GM18505 (cell line): Measurements from ENCODE around the gene GJA3.
A peak's percentile ranks its signal among the peaks of the same experiment; 100 is the strongest.

Source experiments
- ATAC-seq: cut with Tn5 transposase; IDR thresholded peaks from one replicate; pipeline ENCODE4 v1.9.1; 2021; ENCODE audit not compliant: unreplicated experiment
- POLR2A ChIP-seq: IDR thresholded peaks from 4 replicates; pipeline ENCODE4 v1.6.1; 2011; ENCODE audit warnings: borderline replicate concordance; ENCODE audit not compliant: insufficient read depth, insufficient read length; ENCODE audit errors: extremely low read depth

Gene GJA3

DNA sequence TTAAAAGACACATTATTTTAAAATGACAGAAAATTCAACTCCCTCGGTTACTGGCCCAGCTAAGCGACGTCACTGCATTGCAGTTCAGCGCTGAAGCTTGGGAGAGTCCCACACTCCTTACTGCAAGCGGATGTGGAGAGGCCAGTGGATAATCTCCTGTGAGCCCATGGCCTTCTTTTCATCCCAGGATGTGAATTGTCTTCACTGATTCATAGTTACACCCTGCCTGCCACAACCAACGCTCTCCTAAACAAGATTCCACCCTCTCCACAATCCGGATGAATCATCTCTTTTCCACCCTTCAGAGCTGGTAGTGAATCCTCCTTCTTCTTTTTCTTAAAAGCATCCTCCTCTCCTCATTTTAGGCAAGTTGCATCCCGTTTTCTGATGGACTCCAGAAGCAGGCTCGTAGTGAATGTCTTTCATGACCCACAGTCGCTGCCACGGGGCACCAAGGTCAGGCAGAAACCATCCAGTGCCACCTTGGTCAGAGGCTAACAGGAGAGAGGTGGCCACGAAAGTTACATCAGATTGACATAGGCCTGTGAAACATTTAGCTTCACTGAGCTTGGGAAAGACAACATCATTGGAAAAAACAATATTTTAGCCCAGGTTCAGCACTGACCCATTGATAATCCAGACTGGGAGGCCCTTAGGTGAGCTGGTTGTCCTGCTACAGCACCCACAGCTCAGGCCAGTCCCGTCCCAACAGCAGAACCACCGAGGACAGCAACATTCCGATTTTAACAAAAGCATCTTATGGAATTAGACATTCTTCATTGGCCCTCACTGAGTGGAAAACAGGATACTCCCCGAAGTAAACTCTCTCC lies 29.8 kb upstream of the GJA3 start:
- ATAC-seq, result no peak
- no peak for TF ChIP-seq POLR2A

DNA sequence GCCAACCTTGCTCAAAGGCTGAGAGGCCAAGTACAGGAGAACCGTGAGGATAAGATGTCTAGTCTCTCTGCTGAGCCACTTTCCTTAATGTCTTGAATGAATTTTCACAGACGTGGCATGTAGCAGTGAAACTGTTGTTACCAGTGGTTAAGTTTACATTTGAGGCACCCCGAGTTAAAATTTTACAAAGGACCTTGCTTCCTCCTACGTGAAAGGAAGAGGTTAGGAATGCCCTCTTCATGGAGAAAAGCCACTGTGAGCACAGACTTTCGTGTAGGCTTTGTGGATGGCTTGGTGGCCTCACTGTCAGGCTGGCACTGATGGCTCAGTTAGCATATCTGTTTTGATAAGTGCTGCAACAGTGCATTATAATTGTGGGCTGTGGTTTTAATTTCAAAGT lies 29.2 kb upstream of the GJA3 start:
- ATAC-seq, result no peak
- no peak for TF ChIP-seq POLR2A

DNA sequence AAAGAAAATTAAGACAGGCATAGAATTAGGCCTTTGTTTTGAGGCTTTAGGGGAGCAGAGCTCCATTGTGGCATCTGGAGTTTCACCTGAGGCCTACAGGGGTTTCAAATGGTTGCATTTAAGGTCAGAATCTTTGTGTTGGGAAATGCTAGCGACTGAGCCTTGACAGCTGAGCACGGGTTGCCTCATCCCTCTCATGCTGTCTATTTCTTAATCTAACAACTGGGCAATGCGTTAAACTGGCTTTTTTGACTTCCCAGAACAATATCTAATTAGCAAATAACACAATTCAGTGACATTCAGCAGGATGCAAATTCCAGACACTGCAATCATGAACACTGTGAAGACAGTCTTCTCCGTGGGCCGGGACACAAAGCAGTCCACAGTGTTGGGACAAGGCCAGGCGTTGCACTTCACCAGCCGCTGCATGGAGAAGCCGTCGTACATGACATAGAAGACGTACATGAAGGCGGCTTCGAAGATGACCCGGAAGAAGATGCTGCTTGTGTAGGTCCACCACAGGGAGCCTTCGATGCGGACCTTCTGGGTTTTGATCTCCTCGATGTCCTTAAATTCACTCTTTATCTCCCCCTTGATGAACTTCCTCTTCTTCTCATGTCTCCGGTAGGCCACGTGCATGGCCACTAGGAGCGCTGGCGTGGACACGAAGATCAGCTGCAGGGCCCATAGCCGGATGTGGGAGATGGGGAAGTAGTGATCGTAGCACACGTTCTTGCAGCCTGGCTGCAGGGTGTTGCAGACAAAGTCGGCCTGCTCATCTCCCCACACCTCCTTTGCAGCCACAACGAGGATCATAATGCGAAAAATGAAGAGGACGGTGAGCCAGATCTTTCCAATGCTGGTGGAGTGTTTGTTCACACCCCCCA lies 28.1 kb upstream of the GJA3 start:
- ATAC-seq, result no peak
- no peak for TF ChIP-seq POLR2A

DNA sequence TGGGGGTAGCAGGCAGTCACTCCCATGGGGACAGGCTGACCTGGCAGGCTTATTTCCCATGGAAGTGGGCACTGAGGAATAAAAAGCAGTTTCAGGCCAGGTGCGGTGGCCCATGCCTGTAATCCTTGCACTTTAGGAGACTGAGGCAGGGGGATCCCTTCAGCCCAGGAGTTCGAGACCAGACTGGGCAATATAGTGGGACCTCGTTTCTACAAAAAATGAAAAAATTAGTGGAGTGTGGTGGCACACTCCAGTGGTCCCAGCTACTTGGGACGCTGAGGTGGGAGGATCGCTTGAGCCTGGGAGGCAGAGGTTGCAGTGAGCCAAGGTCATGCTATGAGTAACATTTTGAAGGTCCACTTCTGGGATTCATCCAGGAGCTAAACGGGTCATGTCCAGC lies 25.9 kb upstream of the GJA3 start:
- TF ChIP-seq POLR2A, result no peak
- no peak for ATAC-seq

DNA sequence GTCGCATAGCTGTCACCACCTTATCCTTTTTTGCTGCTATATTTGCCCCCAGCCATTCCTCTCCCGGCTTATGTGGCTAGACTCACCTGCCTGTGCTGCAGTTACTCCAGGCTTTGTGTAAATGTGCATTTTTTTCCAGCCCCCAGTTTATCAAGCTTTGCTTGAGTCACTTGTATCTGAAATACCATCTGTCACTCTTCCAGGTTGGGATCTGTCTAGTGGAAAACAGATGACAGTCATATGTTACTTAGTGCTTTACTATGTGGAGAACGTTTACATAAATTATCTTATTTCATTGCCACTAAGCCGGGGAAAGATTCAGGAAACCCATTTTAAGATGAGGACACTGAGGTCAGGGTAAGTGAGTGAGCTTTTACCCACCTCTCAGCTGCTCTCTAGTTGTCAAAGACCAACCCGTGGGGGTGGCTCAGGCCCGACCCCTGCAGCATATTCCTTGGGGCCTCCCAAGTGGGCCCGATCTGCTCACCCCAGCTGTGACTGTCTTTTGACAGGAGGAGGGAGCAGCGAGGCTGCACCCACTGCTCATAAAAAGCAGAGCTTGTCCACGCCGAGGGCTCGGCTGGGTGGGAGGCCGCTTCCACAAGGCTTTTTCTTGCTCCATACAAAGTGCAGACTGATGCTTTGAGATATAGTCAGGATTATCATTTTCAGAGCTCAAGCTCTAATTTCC lies 24.7 kb upstream of the GJA3 start:
- TF ChIP-seq POLR2A, result no peak
- ATAC-seq, result no peak

DNA sequence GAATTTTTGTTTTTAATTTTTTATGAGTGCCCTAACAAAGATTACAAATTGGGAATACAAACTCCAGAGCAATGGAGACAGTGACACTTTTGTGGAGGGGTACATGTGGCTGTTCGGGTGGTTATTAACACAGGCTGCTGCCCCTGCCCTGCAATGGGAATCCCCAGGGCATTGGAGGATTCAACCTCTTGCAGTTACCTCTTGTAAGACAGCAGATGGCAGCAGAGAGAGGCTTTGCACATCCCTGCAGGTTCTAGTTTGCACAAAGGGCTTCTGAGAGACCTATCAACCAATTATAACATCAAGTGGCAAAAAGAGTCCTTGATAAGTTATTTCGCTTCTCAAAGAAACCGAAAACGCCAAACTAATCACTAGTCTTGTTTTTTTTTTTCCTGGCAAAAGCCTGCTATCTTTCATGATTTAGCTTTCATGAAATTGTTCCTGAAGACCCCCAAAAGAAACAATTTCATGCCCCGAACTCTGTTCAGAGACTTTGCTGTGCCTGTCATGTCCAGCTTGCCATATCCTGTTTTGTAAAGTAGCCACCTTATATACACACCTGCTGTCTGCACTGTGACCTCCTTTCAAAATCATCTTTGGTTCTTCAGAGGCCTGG lies 21.5 kb upstream of the GJA3 start:
- TF ChIP-seq POLR2A, result no peak
- ATAC-seq, result peak; percentile 76

DNA sequence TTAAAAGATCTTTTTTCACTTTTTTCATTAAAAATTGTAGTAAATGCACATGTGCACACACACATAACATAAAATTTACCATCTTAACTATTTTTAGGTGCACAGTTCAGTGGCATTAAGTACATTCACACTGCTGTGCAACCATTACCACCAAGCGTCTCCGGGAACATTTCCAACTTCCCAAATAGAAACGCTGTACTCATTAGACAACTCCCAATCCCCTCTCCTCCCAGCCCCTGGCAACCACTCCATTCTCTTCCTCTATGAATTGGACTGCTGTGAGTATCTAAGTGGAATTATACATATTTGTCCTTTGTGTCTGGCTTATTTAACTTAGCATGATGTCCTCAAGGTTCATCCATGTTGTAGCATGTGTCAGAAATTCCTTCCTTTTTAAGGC lies 20.3 kb upstream of the GJA3 start:
- no peak for ATAC-seq
- TF ChIP-seq POLR2A, result no peak

DNA sequence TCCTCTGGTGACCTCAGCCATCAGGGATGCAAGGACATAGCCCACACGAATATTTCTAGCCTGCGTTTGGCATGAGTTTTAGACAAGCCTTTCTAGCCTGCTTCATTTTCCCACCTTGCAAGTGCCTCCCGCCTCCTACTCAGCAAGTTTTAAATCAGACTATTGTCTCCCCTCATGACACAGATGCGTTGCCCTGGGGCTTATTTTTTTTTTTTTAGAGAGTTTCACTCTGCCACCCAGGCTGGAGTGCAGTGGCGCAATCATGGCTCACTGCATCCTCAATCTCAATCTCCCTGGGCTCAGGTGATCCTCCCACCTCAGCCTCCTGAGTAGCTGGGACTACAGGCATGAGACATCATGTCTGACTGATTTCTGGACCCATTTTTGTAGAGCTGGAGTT lies 17.3 kb upstream of the GJA3 start:
- no peak for TF ChIP-seq POLR2A
- no peak for ATAC-seq

DNA sequence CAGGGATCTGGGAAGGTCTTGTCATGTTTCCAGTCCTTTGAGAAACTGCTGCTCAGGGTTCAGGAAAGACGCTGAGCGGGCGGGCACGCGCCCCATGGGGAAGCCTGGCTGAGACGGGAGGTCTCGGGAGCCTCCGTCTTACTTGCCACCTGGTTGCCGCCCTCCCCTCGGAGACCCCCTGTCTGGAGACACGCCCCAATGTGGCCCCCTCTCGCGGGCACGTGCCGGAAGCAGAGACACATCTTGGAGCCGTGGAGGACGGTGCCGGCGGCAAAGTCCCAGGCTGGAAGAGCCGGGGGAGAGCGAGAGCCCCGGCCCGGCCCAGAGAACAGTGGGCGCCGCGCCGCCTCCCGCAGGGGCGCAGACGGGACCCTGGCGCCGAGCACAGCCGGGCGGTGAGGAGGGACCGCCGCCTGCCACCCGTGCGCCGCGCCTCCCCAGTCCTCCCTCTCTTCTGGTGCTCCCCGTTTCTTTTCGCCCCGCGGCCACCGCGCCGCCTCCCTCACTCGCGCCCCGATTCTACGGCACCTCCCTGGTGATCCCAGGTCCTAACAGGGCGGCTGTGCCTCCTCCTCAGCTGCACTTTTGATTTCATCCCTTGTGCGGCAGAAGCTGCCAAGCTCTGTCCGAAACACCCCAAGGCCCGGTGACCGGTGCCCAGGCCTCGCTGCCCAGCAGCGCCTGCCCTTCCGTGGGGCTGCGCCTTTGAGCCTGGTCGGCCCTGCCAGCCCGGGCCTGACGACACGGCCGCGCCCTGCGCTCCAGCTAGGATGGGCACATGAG lies 16.4 kb upstream of the GJA3 start:
- no peak for ATAC-seq
- no peak for TF ChIP-seq POLR2A

DNA sequence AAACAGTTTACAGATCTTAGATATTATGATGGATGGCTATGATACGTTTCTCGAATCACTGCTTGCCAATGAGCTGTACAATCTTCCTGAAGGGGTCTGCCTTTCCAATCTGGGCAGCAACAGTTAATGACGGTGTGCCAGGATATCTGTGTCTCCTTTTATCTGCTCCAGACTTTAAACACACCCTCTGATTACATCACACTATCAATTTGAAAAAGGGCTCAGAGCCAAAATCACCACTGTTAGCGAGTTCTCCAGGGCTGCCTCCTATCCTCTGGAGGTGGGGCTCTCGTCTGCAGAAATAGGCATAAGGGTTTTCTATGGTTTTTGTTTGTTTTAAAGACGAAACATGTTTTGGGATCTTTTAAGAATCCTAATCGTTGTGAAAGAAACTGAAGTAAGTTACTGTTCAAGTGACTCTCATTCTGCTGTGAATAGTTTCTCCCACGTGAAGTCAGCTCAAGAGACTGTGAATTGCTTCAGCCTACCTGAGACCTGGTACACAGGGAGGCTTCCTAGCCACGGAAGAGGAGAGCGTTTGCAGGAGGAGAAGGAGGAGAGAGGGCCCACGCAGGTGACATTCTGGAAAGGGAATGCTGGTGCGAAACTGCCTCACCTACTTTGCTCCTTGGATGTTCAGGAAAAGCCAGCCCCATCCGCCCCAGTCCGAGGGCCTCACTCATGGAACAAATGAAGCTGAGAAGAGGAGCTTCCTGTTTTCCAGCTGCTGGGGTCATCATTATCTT lies 15.2 kb upstream of the GJA3 start:
- no peak for TF ChIP-seq POLR2A
- ATAC-seq, result no peak

DNA sequence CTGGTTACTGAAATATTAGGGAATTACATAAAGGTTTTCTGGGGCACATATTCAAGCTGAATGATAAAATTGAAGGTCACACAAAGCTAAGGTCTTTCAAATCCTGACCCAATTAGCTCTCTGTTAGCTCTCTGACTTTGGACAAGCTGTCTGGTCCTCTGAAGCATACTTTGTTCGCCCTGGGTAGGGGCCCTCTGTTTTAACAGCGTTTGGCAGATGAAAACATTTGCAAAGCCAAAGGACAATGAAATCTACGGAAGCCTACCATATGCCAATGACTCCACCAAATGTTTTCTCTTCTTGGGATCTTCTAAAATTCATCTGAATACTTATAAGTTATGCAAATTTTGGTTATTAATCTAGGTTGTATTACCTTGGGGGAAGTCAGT lies 14.5 kb upstream of the GJA3 start:
- no peak for ATAC-seq
- TF ChIP-seq POLR2A, result no peak
